ENCODE results near the gene RAB33A. TPM values are rescaled to one million over a fixed set of nuclear protein-coding genes. Genes with fewer than 3 reads are reported as not detected.
A peak's percentile ranks its signal among the peaks of the same experiment; 100 is the strongest.

RAB33A gene
- total RNA-seq, 1 donor from 2014 or later, result 1.7 TPM

DNA sequence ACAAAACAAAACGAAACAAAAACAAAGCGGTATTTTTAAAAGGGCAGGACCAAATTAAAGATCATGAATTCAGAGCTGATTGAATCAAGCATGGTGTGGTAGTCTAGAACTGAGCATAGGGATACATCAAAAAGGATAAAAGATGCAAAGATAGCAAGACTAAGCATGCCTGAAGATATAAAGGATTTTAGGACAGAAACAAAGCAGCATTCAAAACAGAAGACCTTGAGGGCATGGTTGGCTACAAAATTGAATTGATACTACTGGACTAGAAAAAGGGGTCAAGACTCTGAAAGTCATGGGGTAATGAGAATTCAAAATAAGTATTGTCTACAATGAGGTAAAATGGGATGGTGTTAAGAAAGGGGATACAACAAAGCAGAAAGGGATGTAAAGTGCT lies 41.6 kb downstream of the RAB33A start:
- no peaks in the 10 kb centered on the region for H3K27me3 Mint-ChIP-seq (ENCODE audit: low read depth, unreplicated experiment)
- no peaks in the 10 kb centered on the region for H3K9me3 Mint-ChIP-seq (ENCODE audit: unreplicated experiment)
- Histone ChIP-seq H4K20me1 (ENCODE audit: insufficient read depth, low read length) (no peaks in the 10 kb centered on the region), H3K9me3 (ENCODE audit: insufficient read depth, low read depth, low read length) (no peaks in the 10 kb centered on the region), H3K79me2 (ENCODE audit: insufficient read depth, low read length) (no peaks in the 10 kb centered on the region), H3K27me3 (ENCODE audit: insufficient read depth, low read length) (no peaks in the 10 kb centered on the region), H3K4me3 (ENCODE audit: insufficient read depth, low read depth, low read length) (no peak overlapping the region), H3K4me2 (ENCODE audit: low read length) (no peak overlapping the region), H3K27ac (ENCODE audit: low read depth, low read length) (no peak overlapping the region), H2AFZ (ENCODE audit: low read depth, low read length) (no peak overlapping the region), H3K9ac (ENCODE audit: low read length) (no peak overlapping the region), H3K36me3 (ENCODE audit: insufficient read depth, low read length) (peaks cover 16% of the 10 kb centered on the region), H3K4me1 (ENCODE audit: insufficient read depth, low read length) (no peaks in the 10 kb centered on the region)
- FAIRE-seq (peak; percentile 73), DNase-seq (ENCODE audit: low read depth) (no peak)
- H3K36me3 Mint-ChIP-seq (ENCODE audit: low read depth, unreplicated experiment), result peaks cover 17% of the 10 kb centered on the region
- H3K27ac Mint-ChIP-seq (ENCODE audit: unreplicated experiment), result no peak overlapping the region
- no peaks in the 10 kb centered on the region for H3K4me1 Mint-ChIP-seq (ENCODE audit: low read depth, unreplicated experiment)
- H3K4me3 Mint-ChIP-seq (ENCODE audit: unreplicated experiment), result no peak overlapping the region
- no peak for TF ChIP-seq EZH2 (IDR thresholded peaks at IDR 0.05; ENCODE audit: insufficient read depth, low read length)

DNA sequence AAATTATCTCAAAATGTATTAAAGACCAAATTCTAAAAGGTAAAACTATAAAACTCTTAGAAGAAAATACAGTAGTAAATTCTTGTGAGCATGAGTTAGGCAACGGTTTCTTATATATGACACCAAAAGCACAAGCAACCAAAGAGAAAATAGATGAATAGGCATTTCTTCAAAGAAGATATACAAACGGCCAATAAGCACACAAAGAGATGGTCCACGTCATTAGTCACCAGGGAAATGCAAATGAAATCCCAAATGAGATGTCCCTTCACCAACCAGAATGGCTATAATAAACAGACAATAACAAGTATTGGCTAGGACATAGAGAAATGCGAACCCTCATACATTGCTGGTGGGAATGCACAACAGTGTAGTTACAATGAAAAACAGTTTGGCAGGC lies 44.6 kb downstream of the RAB33A start:
- Histone ChIP-seq H4K20me1 (ENCODE audit: insufficient read depth, low read length) (no peaks in the 10 kb centered on the region), H3K4me1 (ENCODE audit: insufficient read depth, low read length) (no peaks in the 10 kb centered on the region), H3K4me2 (ENCODE audit: low read length) (no peak overlapping the region), H3K27me3 (ENCODE audit: insufficient read depth, low read length) (no peaks in the 10 kb centered on the region), H3K79me2 (ENCODE audit: insufficient read depth, low read length) (no peaks in the 10 kb centered on the region), H3K9me3 (ENCODE audit: insufficient read depth, low read depth, low read length) (no peaks in the 10 kb centered on the region), H3K9ac (ENCODE audit: low read length) (no peak overlapping the region), H2AFZ (ENCODE audit: low read depth, low read length) (no peak overlapping the region), H3K36me3 (ENCODE audit: insufficient read depth, low read length) (peaks cover 13% of the 10 kb centered on the region), H3K27ac (ENCODE audit: low read depth, low read length) (no peak overlapping the region), H3K4me3 (ENCODE audit: insufficient read depth, low read depth, low read length) (no peak overlapping the region)
- no peak for TF ChIP-seq EZH2 (IDR thresholded peaks at IDR 0.05; ENCODE audit: insufficient read depth, low read length)
- TF ChIP-seq, protein P1, sequence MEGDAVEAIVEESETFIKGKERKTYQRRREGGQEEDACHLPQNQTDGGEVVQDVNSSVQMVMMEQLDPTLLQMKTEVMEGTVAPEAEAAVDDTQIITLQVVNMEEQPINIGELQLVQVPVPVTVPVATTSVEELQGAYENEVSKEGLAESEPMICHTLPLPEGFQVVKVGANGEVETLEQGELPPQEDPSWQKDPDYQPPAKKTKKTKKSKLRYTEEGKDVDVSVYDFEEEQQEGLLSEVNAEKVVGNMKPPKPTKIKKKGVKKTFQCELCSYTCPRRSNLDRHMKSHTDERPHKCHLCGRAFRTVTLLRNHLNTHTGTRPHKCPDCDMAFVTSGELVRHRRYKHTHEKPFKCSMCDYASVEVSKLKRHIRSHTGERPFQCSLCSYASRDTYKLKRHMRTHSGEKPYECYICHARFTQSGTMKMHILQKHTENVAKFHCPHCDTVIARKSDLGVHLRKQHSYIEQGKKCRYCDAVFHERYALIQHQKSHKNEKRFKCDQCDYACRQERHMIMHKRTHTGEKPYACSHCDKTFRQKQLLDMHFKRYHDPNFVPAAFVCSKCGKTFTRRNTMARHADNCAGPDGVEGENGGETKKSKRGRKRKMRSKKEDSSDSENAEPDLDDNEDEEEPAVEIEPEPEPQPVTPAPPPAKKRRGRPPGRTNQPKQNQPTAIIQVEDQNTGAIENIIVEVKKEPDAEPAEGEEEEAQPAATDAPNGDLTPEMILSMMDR (IDR thresholded peaks at IDR 0.05; ENCODE audit: insufficient read depth, low read depth, low read length), result no peak
- no peak overlapping the region for H3K4me3 Mint-ChIP-seq (ENCODE audit: unreplicated experiment)
- peaks cover 17% of the 10 kb centered on the region for H3K36me3 Mint-ChIP-seq (ENCODE audit: low read depth, unreplicated experiment)
- no peaks in the 10 kb centered on the region for H3K4me1 Mint-ChIP-seq (ENCODE audit: low read depth, unreplicated experiment)
- DNase-seq (ENCODE audit: low read depth), result peak; percentile 2
- H3K27ac Mint-ChIP-seq (ENCODE audit: unreplicated experiment), result no peak overlapping the region
- no peaks in the 10 kb centered on the region for H3K9me3 Mint-ChIP-seq (ENCODE audit: unreplicated experiment)
- FAIRE-seq, result peak; percentile 73
- H3K27me3 Mint-ChIP-seq (ENCODE audit: low read depth, unreplicated experiment), result no peaks in the 10 kb centered on the region

DNA sequence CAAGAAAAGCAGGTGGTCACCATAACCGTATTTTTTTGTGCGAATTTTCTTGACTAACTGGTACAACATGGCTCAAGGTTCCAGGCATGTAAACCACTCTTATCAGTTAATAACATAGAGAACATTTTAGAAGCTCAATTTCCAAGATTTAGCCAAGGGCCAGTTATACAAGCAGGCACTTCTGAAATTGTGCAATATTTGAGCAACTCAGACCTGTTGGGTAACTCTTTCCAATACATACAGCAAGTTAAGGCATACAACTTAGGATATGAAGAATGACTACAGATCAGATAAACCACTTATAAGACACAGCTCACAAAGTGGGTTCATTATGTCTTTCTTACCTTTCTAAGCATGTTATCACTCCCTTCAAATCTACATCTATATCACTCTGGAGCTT lies 53.0 kb downstream of the RAB33A start:
- Histone ChIP-seq H3K9me3 (ENCODE audit: insufficient read depth, low read depth, low read length) (no peaks in the 10 kb centered on the region), H3K36me3 (ENCODE audit: insufficient read depth, low read length) (peaks cover 14% of the 10 kb centered on the region), H2AFZ (ENCODE audit: low read depth, low read length) (no peak overlapping the region), H3K4me3 (ENCODE audit: insufficient read depth, low read depth, low read length) (no peak overlapping the region), H3K79me2 (ENCODE audit: insufficient read depth, low read length) (no peaks in the 10 kb centered on the region), H3K9ac (ENCODE audit: low read length) (no peak overlapping the region), H4K20me1 (ENCODE audit: insufficient read depth, low read length) (no peaks in the 10 kb centered on the region), H3K27me3 (ENCODE audit: insufficient read depth, low read length) (no peaks in the 10 kb centered on the region), H3K27ac (ENCODE audit: low read depth, low read length) (no peak overlapping the region), H3K4me1 (ENCODE audit: insufficient read depth, low read length) (no peaks in the 10 kb centered on the region), H3K4me2 (ENCODE audit: low read length) (no peak overlapping the region)
- no peaks in the 10 kb centered on the region for H3K9me3 Mint-ChIP-seq (ENCODE audit: unreplicated experiment)
- TF ChIP-seq, protein P1 (IDR thresholded peaks at IDR 0.05; ENCODE audit: insufficient read depth, low read depth, low read length), result no peak
- TF ChIP-seq EZH2 (IDR thresholded peaks at IDR 0.05; ENCODE audit: insufficient read depth, low read length), result no peak
- no peak for DNase-seq (ENCODE audit: low read depth)
- no peak overlapping the region for H3K27ac Mint-ChIP-seq (ENCODE audit: unreplicated experiment)
- no peaks in the 10 kb centered on the region for H3K36me3 Mint-ChIP-seq (ENCODE audit: low read depth, unreplicated experiment)
- no peak for FAIRE-seq
- H3K4me1 Mint-ChIP-seq (ENCODE audit: low read depth, unreplicated experiment), result no peaks in the 10 kb centered on the region
- no peaks in the 10 kb centered on the region for H3K27me3 Mint-ChIP-seq (ENCODE audit: low read depth, unreplicated experiment)
- no peak overlapping the region for H3K4me3 Mint-ChIP-seq (ENCODE audit: unreplicated experiment)

Measured in astrocyte (in vitro differentiated cells and primary cell).